Activated T-helper 17 cell treated with anti-CD3 and anti-CD28 coated beads, Interleukin-2, amount 50 U/mL, for 72 hours (primary cell): ENCODE results near the gene NFE2L1. TPM values are rescaled to one million over a fixed set of nuclear protein-coding genes. Genes with fewer than 3 reads are reported as not detected.
"Not testable (repeated sequence)": the region's sequence is repeated elsewhere in the genome, so short reads cannot be mapped to it uniquely, and the experiment has no call there.

Experiments used
- ATAC-seq: fragments of 150-1000 bp; cut with Tn5 transposase; replicated peaks from 2 replicates; pipeline ENCODE4 v1.10.0; 2021; ENCODE audit warnings: mild to moderate bottlenecking, moderate library complexity
- H3K27ac Mint-ChIP-seq: one replicate; pipeline ENCODE4 v1.8.0; 2022; ENCODE audit warnings: mixed read lengths
- H3K27me3 Mint-ChIP-seq: one replicate; pipeline ENCODE4 v1.8.0; 2022; ENCODE audit warnings: mixed read lengths
- H3K36me3 Mint-ChIP-seq: one replicate; pipeline ENCODE4 v1.8.0; 2022; ENCODE audit warnings: low read depth, mild to moderate bottlenecking, mixed read lengths
- H3K4me1 Mint-ChIP-seq: one replicate; pipeline ENCODE4 v1.8.0; 2022; ENCODE audit warnings: mixed read lengths
- H3K4me3 Mint-ChIP-seq: one replicate; pipeline ENCODE4 v1.8.0; 2022; ENCODE audit warnings: mild to moderate bottlenecking, mixed read lengths
- H3K9me3 Mint-ChIP-seq: one replicate; pipeline ENCODE4 v1.8.0; 2022; ENCODE audit warnings: mixed read lengths
- total RNA-seq, 2 donors: library from RNA; stranded (reverse); gene quantifications; one replicate each; pipeline ENCODE4 v1.2.3, GENCODE V29; 2022

Gene NFE2L1
- total RNA-seq, 2 donors from 2014 or later = 77.7 to 91.8 TPM

- ATAC-seq = no peak
- Mint-ChIP-seq H3K9me3 (no peaks in the 10 kb centered on the region), H3K4me1 (peaks cover 7% of the 10 kb centered on the region), H3K4me3 (no peak overlapping the region), H3K27ac (peak overlapping the region; percentile 10), H3K36me3 (peaks cover 95% of the 10 kb centered on the region), H3K27me3 (no peaks in the 10 kb centered on the region)
These were observed 16.5 kb downstream of the NFE2L1 start for GRCh38 chr17:48064638-48065037.

DNA sequence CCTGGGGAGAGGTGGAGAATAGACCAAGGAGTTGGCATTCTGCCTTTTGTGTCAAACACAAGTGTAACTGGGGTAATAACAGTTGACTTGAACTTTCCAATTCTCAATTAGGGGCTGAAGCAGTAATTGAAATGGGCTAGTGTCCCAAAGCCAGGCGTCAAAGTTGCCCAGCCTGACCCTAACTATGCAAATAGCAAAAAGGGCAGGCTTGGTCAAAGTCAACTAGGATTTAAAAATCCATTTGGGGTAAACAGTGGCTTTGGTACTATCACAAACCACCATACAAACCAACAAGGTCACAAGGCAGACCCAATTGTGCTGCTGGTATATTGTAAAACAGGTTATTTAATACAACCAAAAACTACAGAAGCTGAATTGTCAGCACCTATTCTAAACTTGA lies 18.0 kb downstream of the NFE2L1 start:
- H3K4me3 Mint-ChIP-seq = no peak overlapping the region
- H3K9me3 Mint-ChIP-seq = no peaks in the 10 kb centered on the region
- no peak for ATAC-seq
- peaks cover 4% of the 10 kb centered on the region for H3K4me1 Mint-ChIP-seq
- peak overlapping the region; percentile 15 for H3K27ac Mint-ChIP-seq
- peaks cover 94% of the 10 kb centered on the region for H3K36me3 Mint-ChIP-seq
- H3K27me3 Mint-ChIP-seq = no peaks in the 10 kb centered on the region

GRCh38 chr17:48066656-48067055 lies 18.5 kb downstream of the NFE2L1 start:
- peaks cover 94% of the 10 kb centered on the region for H3K36me3 Mint-ChIP-seq
- no peak for ATAC-seq
- H3K27ac Mint-ChIP-seq = peak overlapping the region; percentile 15
- H3K4me1 Mint-ChIP-seq = no peaks in the 10 kb centered on the region
- no peaks in the 10 kb centered on the region for H3K9me3 Mint-ChIP-seq
- H3K27me3 Mint-ChIP-seq = no peaks in the 10 kb centered on the region
- H3K4me3 Mint-ChIP-seq = no peak overlapping the region

GRCh38 chr17:48067245-48067644 lies 19.1 kb downstream of the NFE2L1 start:
- no peaks in the 10 kb centered on the region for H3K4me1 Mint-ChIP-seq
- H3K27me3 Mint-ChIP-seq = no peaks in the 10 kb centered on the region
- H3K27ac Mint-ChIP-seq = no peak overlapping the region
- no peaks in the 10 kb centered on the region for H3K9me3 Mint-ChIP-seq
- no peak overlapping the region for H3K4me3 Mint-ChIP-seq
- H3K36me3 Mint-ChIP-seq = peaks cover 92% of the 10 kb centered on the region
- no peak for ATAC-seq

DNA sequence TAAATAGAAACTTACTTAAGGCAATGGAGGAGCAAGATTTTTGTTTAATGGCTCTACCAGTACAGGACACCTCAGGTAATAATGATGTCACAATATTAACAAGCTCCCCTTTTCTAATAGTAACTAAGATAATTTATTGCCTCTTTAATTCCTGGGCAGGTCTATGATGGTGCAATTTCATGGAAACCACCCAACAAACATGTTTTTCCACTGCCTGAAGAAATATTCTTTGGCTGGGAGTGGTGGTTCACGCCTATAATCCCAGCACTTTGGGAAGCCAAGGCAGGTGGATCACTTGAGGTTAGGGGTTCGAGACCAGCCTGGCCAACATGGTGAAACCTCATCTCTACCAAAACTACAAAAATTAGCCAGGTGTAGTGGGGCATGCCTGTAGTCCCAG lies 19.6 kb downstream of the NFE2L1 start:
- H3K9me3 Mint-ChIP-seq, H3K4me3 Mint-ChIP-seq, ATAC-seq, H3K4me1 Mint-ChIP-seq, H3K27ac Mint-ChIP-seq, H3K27me3 Mint-ChIP-seq: not testable (repeated sequence)
- peaks cover 92% of the 10 kb centered on the region for H3K36me3 Mint-ChIP-seq

- Mint-ChIP-seq H3K9me3 (no peaks in the 10 kb centered on the region), H3K4me1 (no peaks in the 10 kb centered on the region), H3K36me3 (peaks cover 94% of the 10 kb centered on the region), H3K27me3 (no peaks in the 10 kb centered on the region), H3K4me3 (no peak overlapping the region), H3K27ac (no peak overlapping the region)
- peak; percentile 38 for ATAC-seq
These were observed 20.4 kb downstream of the NFE2L1 start for GRCh38 chr17:48068491-48068961.

DNA sequence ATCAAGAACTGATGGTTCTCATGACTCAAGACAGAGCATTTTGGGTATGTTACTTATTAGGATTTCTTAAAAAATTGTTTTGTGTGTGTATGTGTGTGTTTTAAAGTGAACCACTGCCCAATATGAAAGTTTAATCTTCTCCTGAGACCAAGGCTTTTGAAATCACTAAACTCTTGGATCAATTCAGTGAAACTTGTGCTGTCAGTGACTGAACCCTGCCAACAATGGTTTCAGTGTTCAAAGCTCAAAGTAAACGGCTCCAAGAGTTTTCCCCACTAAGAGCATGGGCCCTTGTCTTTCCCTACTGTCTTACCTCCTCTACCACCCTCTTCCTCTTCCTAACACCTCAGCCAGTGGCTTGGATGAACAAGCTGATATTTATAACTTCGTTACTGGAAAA lies 22.0 kb downstream of the NFE2L1 start:
- Mint-ChIP-seq H3K27ac (no peak overlapping the region), H3K4me1 (no peaks in the 10 kb centered on the region), H3K27me3 (no peaks in the 10 kb centered on the region), H3K4me3 (no peak overlapping the region), H3K36me3 (peaks cover 94% of the 10 kb centered on the region), H3K9me3 (no peaks in the 10 kb centered on the region)
- ATAC-seq = no peak

DNA sequence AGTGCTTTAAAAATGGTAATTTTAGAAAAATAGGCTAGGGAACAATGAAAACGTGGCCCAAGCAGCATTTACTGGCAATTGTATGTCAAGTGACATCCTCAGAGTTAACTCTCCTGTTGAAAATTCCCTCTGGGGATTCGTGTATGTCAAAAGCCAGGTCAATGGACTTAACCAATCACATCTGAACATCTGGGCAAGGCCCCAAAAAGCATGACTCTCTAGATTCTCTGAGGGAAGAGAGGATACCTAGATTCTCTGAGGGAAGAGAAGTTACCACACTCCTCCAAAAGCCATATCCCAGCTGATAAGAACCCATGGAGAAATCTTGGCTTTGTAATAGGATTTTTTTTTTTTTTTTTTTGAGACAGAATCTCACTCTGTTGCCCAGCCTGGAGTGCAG lies 23.5 kb downstream of the NFE2L1 start:
- H3K4me1 Mint-ChIP-seq = no peaks in the 10 kb centered on the region
- no peak for ATAC-seq
- peaks cover 94% of the 10 kb centered on the region for H3K36me3 Mint-ChIP-seq
- no peak overlapping the region for H3K4me3 Mint-ChIP-seq
- no peaks in the 10 kb centered on the region for H3K9me3 Mint-ChIP-seq
- no peaks in the 10 kb centered on the region for H3K27me3 Mint-ChIP-seq
- H3K27ac Mint-ChIP-seq = no peak overlapping the region

DNA sequence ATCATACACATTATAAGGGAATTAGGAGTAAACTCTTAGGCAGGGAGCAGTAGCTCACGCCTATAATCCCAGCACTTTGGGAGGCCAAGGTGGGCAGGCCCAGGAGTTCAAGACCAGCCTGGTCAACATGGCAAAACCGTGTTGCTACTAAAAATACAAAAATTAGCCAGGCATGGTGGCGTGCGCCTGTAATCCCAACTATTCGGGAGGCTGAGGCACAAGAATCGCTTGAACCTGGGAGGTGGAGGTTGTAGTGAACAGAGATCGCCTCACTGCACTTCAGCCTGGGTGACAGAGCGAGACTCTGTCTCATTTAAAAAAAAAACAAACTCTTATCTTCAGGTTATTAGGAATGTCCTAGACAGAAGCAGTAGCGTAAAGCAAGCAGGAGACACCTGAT lies 24.7 kb downstream of the NFE2L1 start:
- H3K27me3 Mint-ChIP-seq, H3K9me3 Mint-ChIP-seq, H3K4me1 Mint-ChIP-seq, H3K27ac Mint-ChIP-seq, ATAC-seq, H3K4me3 Mint-ChIP-seq: not testable (repeated sequence)
- H3K36me3 Mint-ChIP-seq = peaks cover 88% of the 10 kb centered on the region

- not testable (repeated sequence) for H3K27me3 Mint-ChIP-seq, H3K4me1 Mint-ChIP-seq, H3K27ac Mint-ChIP-seq, H3K4me3 Mint-ChIP-seq, ATAC-seq, H3K9me3 Mint-ChIP-seq
- peaks cover 79% of the 10 kb centered on the region for H3K36me3 Mint-ChIP-seq
These were observed 25.5 kb downstream of the NFE2L1 start for GRCh38 chr17:48073566-48074094.

- Mint-ChIP-seq H3K36me3 (peaks cover 71% of the 10 kb centered on the region), H3K27me3 (no peaks in the 10 kb centered on the region), H3K9me3 (no peaks in the 10 kb centered on the region), H3K27ac (no peak overlapping the region), H3K4me1 (no peaks in the 10 kb centered on the region), H3K4me3 (no peak overlapping the region)
- ATAC-seq = peak; percentile 72
These were observed 26.3 kb downstream of the NFE2L1 start for GRCh38 chr17:48074322-48075081.

GRCh38 chr17:48077152-48077551 lies 29.0 kb downstream of the NFE2L1 start:
- peaks cover 47% of the 10 kb centered on the region for H3K36me3 Mint-ChIP-seq
- H3K9me3 Mint-ChIP-seq, ATAC-seq, H3K27me3 Mint-ChIP-seq, H3K4me3 Mint-ChIP-seq, H3K4me1 Mint-ChIP-seq, H3K27ac Mint-ChIP-seq: not testable (repeated sequence)

GRCh38 chr17:48081858-48082257 lies 33.7 kb downstream of the NFE2L1 start:
- ATAC-seq = no peak
- no peak overlapping the region for H3K4me3 Mint-ChIP-seq
- H3K27ac Mint-ChIP-seq = no peak overlapping the region
- H3K36me3 Mint-ChIP-seq = no peaks in the 10 kb centered on the region
- H3K4me1 Mint-ChIP-seq = peaks cover 4% of the 10 kb centered on the region
- no peaks in the 10 kb centered on the region for H3K27me3 Mint-ChIP-seq
- H3K9me3 Mint-ChIP-seq = no peaks in the 10 kb centered on the region

DNA sequence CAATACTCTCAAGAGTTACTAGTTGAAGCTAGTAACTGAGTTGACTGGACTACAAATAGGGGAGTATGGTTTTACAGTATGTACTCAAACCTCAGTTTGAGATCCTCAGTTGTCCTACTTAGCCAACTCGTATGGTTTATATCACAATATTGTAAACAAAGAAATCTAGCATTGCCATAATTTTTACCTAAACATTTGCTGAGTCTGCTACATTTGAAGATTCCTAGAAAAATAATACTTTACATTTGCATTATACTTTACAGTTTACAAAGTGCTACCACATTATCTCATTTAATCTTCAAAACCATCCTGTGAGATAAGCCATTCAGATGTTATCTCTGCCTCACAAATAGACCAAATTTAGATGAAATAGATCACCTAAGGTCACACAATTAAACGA lies 36.8 kb downstream of the NFE2L1 start:
- H3K4me1 Mint-ChIP-seq = peaks cover 4% of the 10 kb centered on the region
- no peaks in the 10 kb centered on the region for H3K27me3 Mint-ChIP-seq
- no peaks in the 10 kb centered on the region for H3K9me3 Mint-ChIP-seq
- H3K36me3 Mint-ChIP-seq = no peaks in the 10 kb centered on the region
- no peak overlapping the region for H3K27ac Mint-ChIP-seq
- no peak overlapping the region for H3K4me3 Mint-ChIP-seq
- ATAC-seq = no peak

DNA sequence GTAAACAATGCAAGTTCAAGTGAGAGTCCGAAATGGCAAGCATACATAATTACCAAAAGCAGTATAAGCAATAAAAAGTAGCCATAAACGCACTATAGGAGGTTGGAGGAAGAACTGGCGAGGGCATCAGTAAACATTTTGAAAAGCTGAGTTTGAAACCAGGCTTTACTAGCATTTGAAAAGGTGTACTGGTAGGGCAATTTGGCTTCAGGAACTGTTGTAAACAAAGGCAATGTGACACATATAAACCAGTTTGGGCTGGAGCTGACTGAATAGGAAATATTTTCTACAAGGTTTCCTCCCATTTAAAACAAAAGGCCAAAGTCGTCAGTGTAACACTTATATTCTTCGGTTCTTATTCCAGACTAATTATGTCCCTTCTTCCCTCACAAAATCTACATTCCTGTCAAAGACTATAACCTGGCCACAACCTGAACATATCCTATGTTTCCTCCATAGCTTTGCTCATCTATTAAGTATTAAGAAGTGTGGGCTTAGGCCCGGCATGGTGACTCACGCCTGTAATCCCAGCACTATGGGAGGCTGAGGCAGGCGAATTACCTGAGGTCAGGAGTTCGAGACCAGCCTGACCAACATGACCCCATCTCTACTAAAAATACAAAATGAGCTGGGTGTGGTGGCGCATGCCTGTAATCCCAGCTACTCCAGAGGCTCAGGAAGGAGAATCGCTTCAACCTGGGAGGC lies 45.3 kb downstream of the NFE2L1 start:
- Mint-ChIP-seq H3K4me1 (no peaks in the 10 kb centered on the region), H3K27ac (no peak overlapping the region), H3K36me3 (peaks cover 33% of the 10 kb centered on the region), H3K9me3 (no peaks in the 10 kb centered on the region), H3K27me3 (no peaks in the 10 kb centered on the region), H3K4me3 (no peak overlapping the region)
- no peak for ATAC-seq
